Measurements from ENCODE around the gene ARAP3. TPM values are rescaled to one million over a fixed set of nuclear protein-coding genes. Genes with fewer than 3 reads are reported as not detected.
A peak's percentile ranks its signal among the peaks of the same experiment; 100 is the strongest.

The ARAP3 gene
- total and polyA plus RNA-seq, 5 experiments from 2014 or later, result 38.2 to 41.4 TPM; not detected in 3

DNA sequence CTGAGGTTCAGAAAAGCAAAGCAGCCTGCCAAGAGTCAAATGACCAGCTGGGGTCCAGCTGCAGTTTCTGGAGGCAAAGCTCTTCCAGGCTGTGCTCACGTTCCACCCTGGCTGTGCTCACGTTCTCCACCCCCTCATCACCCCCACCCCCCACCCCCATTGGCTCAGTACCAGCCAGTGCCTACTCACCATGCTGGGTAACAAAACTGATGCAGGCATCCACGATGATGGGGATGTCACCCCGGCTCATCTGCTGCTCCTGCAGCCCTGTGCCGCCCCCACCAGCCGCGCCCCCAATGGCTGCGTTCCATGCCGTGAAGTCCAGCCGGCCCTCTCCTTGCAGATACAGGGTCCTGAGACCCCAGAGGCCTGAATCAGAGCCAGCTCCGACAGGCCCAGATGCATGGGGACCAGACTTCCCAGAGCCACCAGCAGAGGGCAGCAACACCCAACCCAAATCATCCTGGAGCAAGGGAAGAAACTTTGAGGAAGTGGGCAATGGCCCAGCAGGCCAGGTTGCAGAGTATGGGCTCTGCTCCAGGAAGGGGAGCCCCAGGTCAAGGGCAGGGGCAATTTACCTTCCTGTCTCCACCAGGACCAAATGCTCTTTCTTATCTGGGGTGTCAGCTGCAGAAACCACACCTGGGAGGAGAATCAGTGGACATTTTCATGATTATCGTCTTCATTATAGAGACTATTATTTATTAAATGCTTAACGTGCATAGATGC is 17.1 kb downstream of the ARAP3 start:
- H3K4me3 Mint-ChIP-seq, result no peak overlapping the region
- H3K4me1 Mint-ChIP-seq, result peaks cover 4 to 6% (median 5%) of the 10 kb centered on the region in 4 donors
- no peaks in the 10 kb centered on the region for H3K9me3 Mint-ChIP-seq
- H3K27ac Mint-ChIP-seq, result peak overlapping the region in 3 of 10 donors; percentile 40 to 62 (median 58)
- POLR2A ChIA-PET, result interaction anchor here (0.6 to 1.7 kb wide), 6 partner anchors 18 to 296 kb away, joined by 3 to 4 read pairs (median 3); partner anchors contain the start of genes ARAP3 and PCDH1
- peak; percentile 80 to 91 for ATAC-seq
- H3K27me3 Mint-ChIP-seq, result no peaks in the 10 kb centered on the region
- DNase-seq, result peak; percentile 46 to 86 (median 68)
- no peaks in the 10 kb centered on the region for H3K36me3 Mint-ChIP-seq

DNA sequence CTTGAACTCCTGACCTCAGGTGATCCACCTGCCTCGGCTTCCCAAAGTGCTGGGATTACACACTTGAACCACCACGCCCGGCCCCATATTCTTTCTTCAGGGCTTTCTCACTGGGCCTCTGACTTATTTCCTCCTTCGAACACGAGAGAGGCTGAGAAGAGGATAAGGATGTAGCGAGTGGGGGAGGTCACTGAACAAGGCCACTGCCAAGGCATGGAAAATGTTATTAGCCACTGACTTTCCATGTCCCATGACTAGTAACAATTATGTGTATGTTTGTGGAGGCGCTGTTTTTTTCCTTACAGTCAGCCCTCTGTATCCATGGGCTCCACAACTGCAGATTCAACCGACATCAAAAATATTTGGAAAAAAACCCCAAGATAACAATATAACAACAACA is 18.5 kb downstream of the ARAP3 start:
- Mint-ChIP-seq H3K36me3 (no peaks in the 10 kb centered on the region), H3K4me1 (peaks cover 2 to 6% (median 5%) of the 10 kb centered on the region in 4 donors), H3K27ac (no peak overlapping the region), H3K9me3 (no peaks in the 10 kb centered on the region), H3K4me3 (no peak overlapping the region), H3K27me3 (peaks cover 0 to 2% (median 0%) of the 10 kb centered on the region in 5 donors)
- DNase-seq (no peak), ATAC-seq (no peak)
- POLR2A ChIA-PET, result interaction anchor here (0.9 to 1.7 kb wide), 2 partner anchors 216 to 298 kb away, joined by 3 to 4 read pairs; no protein-coding TSS in a partner anchor

DNA sequence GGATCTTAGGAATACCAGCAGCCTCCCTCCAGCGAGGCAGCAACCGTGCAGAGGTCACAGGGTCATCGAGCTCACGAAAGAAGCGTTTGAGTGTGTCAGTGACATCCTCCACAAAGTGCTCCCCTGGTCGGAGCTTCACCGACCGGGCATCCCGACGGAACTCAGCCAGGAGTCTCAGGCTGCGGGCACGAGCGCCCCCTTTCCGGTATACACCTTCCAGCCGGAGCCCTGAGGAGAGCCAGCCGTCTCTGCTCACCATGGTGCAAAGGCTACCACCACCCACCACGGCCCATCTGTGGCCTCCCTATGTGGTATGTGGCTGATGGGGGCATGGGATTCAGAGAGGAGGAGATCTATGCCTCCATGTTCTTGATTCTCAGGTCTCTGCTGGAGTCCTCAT is 20.0 kb downstream of the ARAP3 start:
- DNase-seq (peak in 1 of 10 donors; percentile 19), ATAC-seq (no peak)
- Mint-ChIP-seq H3K4me3 (no peak overlapping the region), H3K9me3 (no peaks in the 10 kb centered on the region), H3K36me3 (no peaks in the 10 kb centered on the region), H3K27ac (no peak overlapping the region), H3K4me1 (peaks cover 2 to 6% (median 5%) of the 10 kb centered on the region in 4 donors), H3K27me3 (peaks cover 0 to 4% (median 0%) of the 10 kb centered on the region in 5 donors)
- POLR2A ChIA-PET, result interaction anchor here (1.0 kb wide), 1 partner anchor 10 kb away, joined by 3 read pairs; no protein-coding TSS in a partner anchor

DNA sequence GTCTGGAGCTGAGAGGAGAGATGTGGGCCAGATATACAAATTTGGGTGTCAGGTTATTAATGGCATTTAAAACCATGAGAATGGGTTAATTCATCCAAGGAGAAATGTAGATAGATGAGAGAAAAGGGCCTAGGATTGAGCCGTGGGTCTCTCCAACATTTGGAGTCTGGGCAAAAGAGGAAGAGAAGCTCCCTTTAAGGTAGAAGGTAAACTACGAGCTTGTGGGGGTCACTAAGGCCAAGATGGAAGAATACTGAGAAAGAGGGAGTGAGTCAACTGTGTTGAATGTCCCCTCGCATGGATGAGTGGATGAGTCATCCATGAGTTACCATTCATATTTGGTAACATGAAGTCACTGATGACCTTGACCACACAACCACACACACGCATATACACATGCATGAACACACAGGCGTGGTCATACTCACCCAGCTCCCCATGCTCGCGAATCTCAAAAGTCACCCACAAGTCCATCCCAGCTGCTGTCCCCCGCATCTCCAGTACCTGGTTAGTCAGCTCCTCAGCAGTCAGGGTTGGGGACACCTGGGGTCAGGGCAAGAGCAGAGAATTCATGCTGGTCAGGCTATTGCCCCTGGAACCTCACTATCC is 24.0 kb downstream of the ARAP3 start:
- POLR2A ChIA-PET, result no interaction called here
- ATAC-seq, result no peak
- H3K36me3 Mint-ChIP-seq, result no peaks in the 10 kb centered on the region

DNA sequence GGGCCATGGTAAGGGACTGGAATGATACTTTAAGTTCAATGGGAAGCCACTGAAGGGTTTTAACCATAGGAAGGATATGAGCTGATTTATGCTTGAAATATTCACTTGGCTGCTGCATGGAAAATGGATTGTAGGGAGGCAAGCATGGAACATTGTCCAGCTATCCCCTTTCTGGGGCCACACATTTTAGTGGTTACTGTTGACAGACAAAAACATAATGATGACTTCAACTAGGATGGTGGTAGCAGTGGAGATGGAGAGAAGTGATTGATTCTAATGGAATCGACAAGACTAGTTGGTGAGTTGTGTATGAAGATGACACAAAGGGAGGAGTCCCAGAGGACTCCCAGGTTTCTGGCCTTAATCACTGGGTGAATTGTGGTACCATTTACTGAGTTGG is 24.6 kb downstream of the ARAP3 start:
- H3K4me3 Mint-ChIP-seq, result no peak overlapping the region
- no peaks in the 10 kb centered on the region for H3K36me3 Mint-ChIP-seq
- POLR2A ChIA-PET, result no interaction called here
- ATAC-seq (no peak), DNase-seq (no peak)
- peaks cover 0 to 6% (median 0%) of the 10 kb centered on the region in 5 donors for H3K27me3 Mint-ChIP-seq
- no peak overlapping the region for H3K27ac Mint-ChIP-seq
- peaks cover 4 to 7% (median 6%) of the 10 kb centered on the region in 4 donors for H3K4me1 Mint-ChIP-seq
- no peaks in the 10 kb centered on the region for H3K9me3 Mint-ChIP-seq

More for the DNA sequence above, 24.0 kb downstream of the ARAP3 start:
- Mint-ChIP-seq H3K4me3 (no peak overlapping the region), H3K4me1 (peaks cover 0 to 2% (median 1%) of the 10 kb centered on the region in 4 donors), H3K27ac (no peak overlapping the region), H3K27me3 (peaks cover 0 to 6% (median 0%) of the 10 kb centered on the region in 5 donors), H3K9me3 (no peaks in the 10 kb centered on the region)
- DNase-seq, result no peak

DNA sequence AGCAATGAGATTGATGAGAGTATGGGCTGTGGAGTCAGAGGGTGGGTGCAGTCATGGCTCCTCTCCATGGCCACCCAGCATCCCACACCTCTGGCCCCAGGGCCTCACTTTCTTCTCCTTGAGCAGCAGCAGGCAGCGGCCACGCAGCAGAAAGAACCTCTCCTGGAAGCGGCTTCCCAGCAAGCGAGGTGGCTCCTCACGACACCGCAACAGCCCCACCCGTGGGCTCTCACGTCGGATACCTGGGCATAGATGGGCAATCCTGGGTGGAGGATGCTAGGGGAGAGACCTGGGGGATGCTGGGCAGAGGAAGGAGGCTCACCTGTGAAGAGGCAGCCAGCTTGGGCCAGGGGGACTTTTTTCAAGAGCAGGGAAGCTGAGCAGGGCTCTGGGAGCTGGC is 25.6 kb downstream of the ARAP3 start:
- no peak overlapping the region for H3K27ac Mint-ChIP-seq
- no peaks in the 10 kb centered on the region for H3K36me3 Mint-ChIP-seq
- no peak overlapping the region for H3K4me3 Mint-ChIP-seq
- peaks cover 12 to 15% (median 14%) of the 10 kb centered on the region in 4 donors for H3K4me1 Mint-ChIP-seq
- ATAC-seq (no peak), DNase-seq (no peak)
- H3K27me3 Mint-ChIP-seq, result peaks cover 0 to 6% (median 0%) of the 10 kb centered on the region in 5 donors
- POLR2A ChIA-PET, result no interaction called here
- H3K9me3 Mint-ChIP-seq, result no peaks in the 10 kb centered on the region

DNA sequence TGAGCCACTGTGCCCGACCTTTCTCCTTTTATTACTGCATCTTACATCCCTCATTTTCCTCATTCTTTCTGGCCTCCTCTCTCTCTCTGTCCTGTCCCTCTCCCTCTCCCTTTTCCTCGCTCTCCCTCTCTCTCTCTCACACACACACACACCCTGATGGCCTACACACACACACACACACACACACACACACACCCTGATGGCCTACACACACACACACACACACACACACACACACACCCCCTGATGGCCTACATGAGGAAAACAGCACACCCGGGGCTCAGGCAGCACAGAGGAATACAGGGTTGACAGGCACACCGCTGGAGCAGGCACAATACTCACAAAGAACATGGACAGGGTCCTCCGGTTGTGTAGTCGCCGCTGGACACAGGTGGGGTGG is 27.0 kb downstream of the ARAP3 start:
- DNase-seq (no peak), ATAC-seq (no peak)
- no peaks in the 10 kb centered on the region for H3K9me3 Mint-ChIP-seq
- H3K27ac Mint-ChIP-seq, result no peak overlapping the region
- no peak overlapping the region for H3K4me3 Mint-ChIP-seq
- H3K27me3 Mint-ChIP-seq, result peaks cover 0 to 6% (median 0%) of the 10 kb centered on the region in 5 donors
- POLR2A ChIA-PET, result no interaction called here
- H3K4me1 Mint-ChIP-seq, result peaks cover 20 to 29% (median 25%) of the 10 kb centered on the region in 4 donors
- no peaks in the 10 kb centered on the region for H3K36me3 Mint-ChIP-seq

DNA sequence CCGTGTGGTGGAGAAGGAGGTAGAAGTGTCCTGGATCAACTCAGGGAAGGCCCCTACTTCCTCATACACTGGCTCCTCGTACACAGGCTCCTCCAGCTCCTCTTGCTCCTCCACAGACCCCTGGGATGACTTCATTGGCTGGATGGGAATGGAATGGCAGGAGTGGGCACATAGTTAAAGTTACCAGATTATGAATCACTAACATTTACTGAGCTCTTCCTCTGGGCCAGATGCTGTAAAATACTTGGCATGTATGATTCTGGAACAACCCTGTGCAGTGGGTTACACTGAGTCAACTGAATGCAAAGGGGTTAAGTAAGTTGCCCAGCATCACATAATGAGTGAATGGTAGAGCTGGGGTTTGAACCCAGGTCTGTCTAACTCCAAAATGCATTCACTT is 27.7 kb downstream of the ARAP3 start:
- no peaks in the 10 kb centered on the region for H3K9me3 Mint-ChIP-seq
- POLR2A ChIA-PET, result interaction anchor here (0.6 kb wide), 1 partner anchor 17 kb away, joined by 5 read pairs; the partner anchor contains the start of genes HDAC3 and RELL2
- peaks cover 0 to 2% (median 0%) of the 10 kb centered on the region in 3 donors for H3K36me3 Mint-ChIP-seq
- ATAC-seq (no peak), DNase-seq (no peak)
- H3K4me1 Mint-ChIP-seq, result peaks cover 25 to 36% (median 32%) of the 10 kb centered on the region in 4 donors
- H3K27me3 Mint-ChIP-seq, result peaks cover 0 to 5% (median 0%) of the 10 kb centered on the region in 5 donors
- H3K27ac Mint-ChIP-seq, result peak overlapping the region in 2 of 10 donors; percentile 28 to 73
- no peak overlapping the region for H3K4me3 Mint-ChIP-seq

DNA sequence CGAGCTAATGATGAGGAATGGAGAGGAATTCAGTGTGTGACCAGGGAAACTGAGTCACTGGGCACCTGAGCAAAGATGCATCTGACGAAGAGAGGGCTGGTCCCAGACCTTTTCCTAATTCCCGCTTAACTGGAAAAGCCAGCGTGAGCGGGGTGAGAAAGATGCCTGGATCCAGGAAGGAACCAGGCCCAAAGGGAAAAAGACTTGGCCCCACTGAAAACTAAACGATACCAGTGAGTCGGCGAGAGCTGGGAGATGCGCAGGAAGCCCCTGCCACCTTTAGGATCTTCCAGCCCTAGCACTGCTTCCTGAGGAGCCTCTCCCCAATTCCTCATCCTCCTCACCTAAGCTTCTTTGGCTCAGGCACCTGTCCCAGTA is 30.3 kb downstream of the ARAP3 start:
- no peak for DNase-seq
- peaks cover 0 to 5% (median 0%) of the 10 kb centered on the region in 5 donors for H3K27me3 Mint-ChIP-seq
- peak overlapping the region; percentile 75 to 98 (median 90) for H3K27ac Mint-ChIP-seq
- ATAC-seq, result no peak
- peaks cover 0 to 24% (median 0%) of the 10 kb centered on the region in 3 donors for H3K36me3 Mint-ChIP-seq
- H3K4me3 Mint-ChIP-seq, result peak overlapping the region; percentile 67 to 97 (median 92)
- no peaks in the 10 kb centered on the region for H3K9me3 Mint-ChIP-seq
- H3K4me1 Mint-ChIP-seq, result peaks cover 35 to 52% (median 44%) of the 10 kb centered on the region in 4 donors
- POLR2A ChIA-PET, result interaction anchor here (0.5 to 7.7 kb wide), 12 partner anchors 8 to 1107 kb away, joined by 3 to 107 read pairs (median 8); partner anchors contain the start of genes ARAP3, DELE1, DIAPH1 and HDAC3

DNA sequence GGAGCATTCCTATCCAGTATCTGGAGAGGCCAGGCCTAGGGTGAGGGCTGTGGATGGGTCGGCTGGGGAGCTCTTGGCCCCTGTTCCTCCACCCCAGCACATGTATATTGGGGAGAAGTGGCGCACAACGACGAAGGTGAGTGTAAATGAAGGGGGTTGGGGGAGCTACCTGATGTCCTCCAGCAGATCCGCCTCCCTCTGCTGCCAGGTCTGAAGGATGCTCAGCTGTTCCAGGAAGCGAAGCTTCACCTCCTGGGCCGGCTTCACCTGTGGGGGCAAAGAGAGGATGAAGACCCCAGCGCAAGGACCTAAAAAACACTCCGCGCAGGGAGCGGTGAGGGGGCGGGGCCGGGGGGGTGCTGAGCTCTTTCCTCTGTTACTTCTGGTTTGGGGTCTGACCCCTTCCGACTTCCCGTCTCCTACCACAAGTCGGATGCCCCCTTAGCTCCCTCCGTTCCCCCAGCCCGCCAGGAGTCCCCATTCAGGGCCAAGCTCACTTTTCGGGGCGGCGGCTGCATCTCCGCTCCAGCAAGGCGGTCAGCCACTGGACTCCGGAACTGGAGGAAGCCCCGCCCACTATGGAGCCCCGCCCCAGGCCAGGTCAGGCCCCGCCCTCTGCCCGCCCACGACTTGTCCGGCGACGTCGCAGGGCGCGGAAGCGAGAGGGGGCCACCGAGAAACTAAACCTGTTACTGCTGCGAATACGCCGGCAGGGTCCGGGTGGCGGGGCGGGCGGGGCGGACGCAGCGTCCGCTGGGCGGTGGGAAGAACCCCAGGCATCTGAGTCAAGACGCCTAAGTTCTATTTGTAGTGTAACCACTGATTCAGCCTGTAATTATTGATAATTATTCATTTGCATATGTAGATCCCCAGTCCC is 30.9 kb downstream of the ARAP3 start, which contains the start of gene FCHSD1:
FCHSD1 (minus strand) TSS at position 568 of the 877 bp plus-strand sequence; CDS start at position 518, 50 bp downstream.
- Mint-ChIP-seq H3K4me1 (peaks cover 37 to 56% (median 44%) of the 10 kb centered on the region in 4 donors), H3K9me3 (no peaks in the 10 kb centered on the region)
- POLR2A ChIA-PET, result interaction anchor here (0.7 to 7.7 kb wide), 14 partner anchors 9 to 492 kb away, joined by 3 to 107 read pairs (median 6); partner anchors contain the start of genes ARAP3, DELE1, DIAPH1 and HDAC3

DNA sequence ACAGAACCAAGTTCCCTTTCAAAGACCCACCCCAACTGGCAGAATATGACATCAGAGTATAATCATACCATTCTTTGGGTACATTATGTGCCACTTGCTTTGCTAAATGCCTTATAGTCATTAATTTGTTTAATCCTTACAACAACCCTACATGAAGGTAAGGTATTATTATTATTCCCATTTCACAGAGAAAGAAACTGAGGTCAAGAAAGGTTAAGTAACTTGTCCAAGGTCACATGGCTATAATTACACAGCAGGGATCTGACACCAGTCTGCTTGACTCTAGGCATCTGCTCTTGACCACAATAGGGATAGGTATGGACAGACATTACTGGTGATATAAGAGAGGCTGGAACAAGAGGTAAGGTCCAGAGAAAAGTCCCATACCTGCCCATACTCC is 32.1 kb downstream of the ARAP3 start:
- peak overlapping the region; percentile 79 to 98 (median 86) for H3K27ac Mint-ChIP-seq
- H3K4me3 Mint-ChIP-seq, result peak overlapping the region; percentile 67 to 97 (median 92)
- POLR2A ChIA-PET, result interaction anchor here (0.8 to 7.7 kb wide), 3 partner anchors 12 to 32 kb away, joined by 3 to 107 read pairs (median 17); partner anchors contain the start of genes DIAPH1, HDAC3 and RELL2
- H3K36me3 Mint-ChIP-seq, result peaks cover 0 to 40% (median 0%) of the 10 kb centered on the region in 3 donors
- H3K27me3 Mint-ChIP-seq, result no peaks in the 10 kb centered on the region
- ATAC-seq (no peak), DNase-seq (no peak)
- no peaks in the 10 kb centered on the region for H3K9me3 Mint-ChIP-seq
- H3K4me1 Mint-ChIP-seq, result peaks cover 39 to 60% (median 44%) of the 10 kb centered on the region in 4 donors

More for the DNA sequence above, 30.9 kb downstream of the ARAP3 start, which contains the start of gene FCHSD1:
- ATAC-seq (peak; percentile 87 to 95), DNase-seq (peak; percentile 57 to 89 (median 80))
- Mint-ChIP-seq H3K27me3 (peaks cover 0 to 5% (median 0%) of the 10 kb centered on the region in 5 donors), H3K27ac (peak within 1 kb of the TSS; percentile 79 to 98 (median 94)), H3K36me3 (peaks cover 0 to 31% (median 0%) of the 10 kb centered on the region in 3 donors), H3K4me3 (peak within 1 kb of the TSS; percentile 67 to 97 (median 92))
